ENCODE measurements around the gene RPUSD1.
"Not testable (repeated sequence)": the region's sequence is repeated elsewhere in the genome, so short reads cannot be mapped to it uniquely, and the experiment has no call there.

The RPUSD1 gene

DNA sequence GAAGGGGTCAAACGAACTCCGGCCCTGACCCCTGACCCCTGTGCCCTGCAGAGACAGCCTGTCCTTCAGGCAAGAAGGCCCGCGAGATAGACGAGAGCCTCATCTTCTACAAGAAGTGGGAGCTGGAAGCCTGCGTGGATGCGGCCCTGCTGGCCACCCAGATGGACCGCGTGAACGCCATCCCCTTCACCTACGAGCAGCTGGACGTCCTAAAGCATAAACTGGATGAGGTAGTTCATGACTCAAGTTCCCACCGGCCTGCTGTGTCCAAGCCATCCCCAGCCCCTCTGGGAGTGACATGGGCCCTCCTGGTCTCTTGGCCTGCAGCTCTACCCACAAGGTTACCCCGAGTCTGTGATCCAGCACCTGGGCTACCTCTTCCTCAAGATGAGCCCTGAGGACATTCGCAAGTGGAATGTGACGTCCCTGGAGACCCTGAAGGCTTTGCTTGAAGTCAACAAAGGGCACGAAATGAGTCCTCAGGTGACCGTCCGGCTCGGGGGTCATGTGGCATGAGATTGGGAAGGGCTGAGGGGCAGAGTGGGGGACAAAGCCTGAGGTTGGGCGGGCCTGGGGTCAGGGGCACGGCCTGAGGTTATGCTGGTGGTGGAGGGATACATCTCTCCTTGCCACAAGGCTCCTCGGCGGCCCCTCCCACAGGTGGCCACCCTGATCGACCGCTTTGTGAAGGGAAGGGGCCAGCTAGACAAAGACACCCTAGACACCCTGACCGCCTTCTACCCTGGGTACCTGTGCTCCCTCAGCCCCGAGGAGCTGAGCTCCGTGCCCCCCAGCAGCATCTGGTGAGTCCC is 22.0 kb downstream of the RPUSD1 start:
- no peak for DNase-seq (ENCODE audit: low spot score)

DNA sequence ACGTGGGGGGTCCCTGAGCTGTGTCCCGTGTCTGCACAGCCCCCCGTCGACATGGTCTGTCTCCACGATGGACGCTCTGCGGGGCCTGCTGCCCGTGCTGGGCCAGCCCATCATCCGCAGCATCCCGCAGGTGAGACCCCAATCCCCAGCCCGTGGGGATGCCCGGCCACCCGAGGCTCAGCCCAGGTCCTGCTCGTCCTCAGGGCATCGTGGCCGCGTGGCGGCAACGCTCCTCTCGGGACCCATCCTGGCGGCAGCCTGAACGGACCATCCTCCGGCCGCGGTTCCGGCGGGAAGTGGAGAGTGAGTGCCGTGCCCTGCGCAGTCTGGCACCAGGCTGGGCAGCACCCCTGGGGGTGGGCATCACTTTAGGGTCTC is 22.7 kb downstream of the RPUSD1 start:
- no peak for DNase-seq (ENCODE audit: low spot score)

- no peak for DNase-seq (ENCODE audit: low spot score)
Observed at GRCh38 chr16:764848-765487, 23.2 kb downstream of the RPUSD1 start.

DNA sequence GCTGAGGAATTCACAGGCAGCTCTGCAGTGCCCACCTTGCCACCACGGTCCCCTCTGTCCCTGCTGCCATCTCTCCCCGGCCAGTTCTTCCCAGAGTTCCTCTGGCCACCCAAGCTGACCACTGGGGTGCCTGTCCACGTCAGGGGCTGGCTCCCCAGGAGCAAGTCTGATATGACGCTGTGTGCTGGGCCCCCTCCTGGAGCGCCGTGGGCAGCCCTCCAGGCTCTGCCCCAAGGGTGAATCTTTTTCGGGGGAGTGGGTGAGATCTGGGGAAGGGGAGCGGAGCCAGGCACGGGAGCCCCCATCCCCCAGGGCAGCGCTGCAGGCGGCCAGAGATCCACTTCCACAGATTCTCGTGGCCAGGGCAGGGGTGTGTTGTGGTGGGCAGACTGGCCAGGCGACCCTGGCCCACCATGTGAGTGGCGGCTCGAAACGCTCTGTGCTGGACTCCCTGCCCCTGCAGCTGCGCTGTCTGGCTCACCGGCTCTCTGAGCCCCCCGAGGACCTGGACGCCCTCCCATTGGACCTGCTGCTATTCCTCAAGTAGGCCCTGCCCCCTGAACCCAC is 23.9 kb downstream of the RPUSD1 start:
- DNase-seq (ENCODE audit: low spot score) = no peak

- DNase-seq (ENCODE audit: low spot score) = no peak
Observed at GRCh38 chr16:763369-764183, 24.6 kb downstream of the RPUSD1 start.

DNA sequence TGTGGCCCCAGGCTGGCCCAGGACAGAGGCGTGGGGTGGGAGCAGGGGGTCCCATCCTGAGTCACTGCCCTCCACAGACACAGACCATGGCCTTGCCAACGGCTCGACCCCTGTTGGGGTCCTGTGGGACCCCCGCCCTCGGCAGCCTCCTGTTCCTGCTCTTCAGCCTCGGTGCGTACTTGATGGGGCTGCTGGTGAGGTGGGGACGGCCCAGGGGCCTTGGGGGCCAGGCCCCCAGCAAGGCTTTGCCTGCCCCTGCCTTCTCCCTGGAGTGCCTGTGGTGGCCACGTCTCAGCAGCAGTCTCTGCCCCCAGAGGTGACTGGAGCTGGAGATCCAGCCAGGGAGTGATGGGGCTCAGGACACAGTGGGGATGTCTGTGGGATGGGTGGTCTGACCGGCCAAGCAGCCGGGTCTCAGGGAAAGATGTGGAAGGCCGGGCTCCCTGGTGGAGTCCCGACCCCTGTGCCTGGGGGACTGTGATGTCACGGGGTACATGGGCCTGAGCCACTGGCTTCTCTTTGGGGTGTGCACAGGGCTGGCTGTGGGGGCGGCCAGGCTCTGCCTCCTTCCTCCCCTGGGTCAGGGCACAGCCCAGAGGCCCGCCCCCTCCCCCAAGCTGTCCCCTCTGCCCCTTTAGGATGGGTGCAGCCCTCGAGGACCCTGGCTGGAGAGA is 25.4 kb downstream of the RPUSD1 start:
- no peak for DNase-seq (ENCODE audit: low spot score)

GRCh38 chr16:761625-762513 is 26.3 kb downstream of the RPUSD1 start:
- no peak for DNase-seq (ENCODE audit: low spot score)

GRCh38 chr16:760545-761343 is 27.4 kb downstream of the RPUSD1 start, which contains the start of gene MSLN:
Gene MSLN, plus strand, starts transcription at chr16:760734. Its CDS starts 1,947 bp downstream, at chr16:762681.
- no peak for DNase-seq (ENCODE audit: low spot score)

DNA sequence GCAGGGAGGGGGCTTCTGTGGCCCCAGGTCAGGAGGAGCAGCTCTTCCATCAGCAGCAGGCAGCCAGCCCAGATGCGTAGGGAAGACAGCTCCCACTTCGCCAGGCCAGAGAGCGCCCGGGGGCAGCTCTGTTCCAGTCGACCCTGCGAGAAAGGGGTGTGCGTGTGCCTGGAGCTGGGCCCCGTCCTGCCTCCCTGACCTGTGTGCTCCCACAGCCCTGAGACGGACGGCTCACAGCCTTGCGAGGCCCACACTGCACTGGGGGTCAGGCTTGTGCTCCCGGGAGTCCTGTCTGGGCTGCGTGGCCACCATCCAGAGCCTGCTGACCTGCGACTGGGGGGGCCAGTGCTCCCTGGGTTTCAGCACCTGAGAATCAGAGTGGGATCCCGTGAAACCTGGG is 28.1 kb downstream of the RPUSD1 start:
- DNase-seq (ENCODE audit: low spot score) = no peak

DNA sequence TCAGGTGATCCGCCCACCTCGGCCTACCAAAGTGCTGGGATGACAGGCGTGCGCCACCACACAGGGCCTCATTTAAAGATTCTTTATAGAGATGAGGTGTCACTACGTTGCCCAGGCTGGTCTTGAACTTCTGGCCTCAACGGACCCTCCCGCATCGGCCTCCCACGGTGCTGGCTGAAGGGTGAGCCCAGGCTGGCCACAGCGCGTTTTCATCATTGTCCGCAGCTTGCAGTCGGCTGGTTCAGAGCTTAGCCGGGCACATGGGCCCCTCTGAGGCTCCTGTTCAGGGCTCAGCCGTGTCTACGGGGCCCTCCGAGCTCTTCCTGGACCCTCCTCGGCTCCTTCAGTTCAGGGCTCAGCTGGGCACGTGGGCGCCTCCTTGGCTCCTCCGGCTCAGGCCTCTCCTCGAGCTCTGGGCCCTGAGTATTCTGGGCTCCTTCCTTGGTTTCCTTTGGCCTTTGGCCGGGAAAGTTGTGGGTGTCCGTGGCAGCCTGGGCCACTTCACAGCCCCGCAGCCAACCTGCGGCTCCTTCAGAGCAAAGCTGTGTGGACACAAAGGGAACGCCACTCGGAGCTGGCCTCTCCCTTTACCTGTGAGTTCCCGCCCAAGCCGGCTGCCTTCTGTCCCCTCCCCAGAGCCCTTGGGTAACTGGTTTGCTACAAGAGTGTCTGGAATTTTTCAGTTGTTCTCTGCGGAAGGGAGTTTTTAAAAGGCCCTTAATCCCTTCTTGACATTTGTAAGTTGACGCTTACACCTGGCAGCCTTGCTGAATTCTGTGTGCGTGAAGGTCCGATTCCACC is 28.9 kb downstream of the RPUSD1 start:
- no peak for DNase-seq (ENCODE audit: low spot score)

GRCh38 chr16:756428-756827 is 31.8 kb downstream of the RPUSD1 start:
- no peak for DNase-seq (ENCODE audit: low spot score)

DNA sequence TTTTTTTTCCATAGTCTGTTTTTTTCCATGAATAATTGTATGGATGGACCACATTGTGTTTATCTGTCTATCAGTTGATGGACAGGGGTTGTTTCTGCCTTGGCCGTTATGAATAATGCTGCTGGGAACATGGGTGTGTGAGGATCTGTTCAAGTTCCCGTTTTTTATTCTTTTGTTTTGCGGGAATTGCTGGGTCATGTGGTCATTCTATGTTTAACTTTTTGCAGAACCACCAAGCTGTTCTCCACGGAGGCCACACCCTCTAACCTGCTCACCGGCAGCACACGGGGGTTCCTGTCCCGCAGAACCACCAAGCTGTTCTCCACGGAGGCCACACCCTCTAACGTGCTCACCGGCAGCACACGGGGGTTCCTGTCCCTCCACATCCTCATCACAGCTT is 33.5 kb downstream of the RPUSD1 start:
- DNase-seq (ENCODE audit: low spot score) = no peak

- not testable (repeated sequence) for DNase-seq (ENCODE audit: low spot score)
Observed at GRCh38 chr16:754121-754607, 34.0 kb downstream of the RPUSD1 start.

GRCh38 chr16:752007-752312 is 36.2 kb downstream of the RPUSD1 start:
- no peak for DNase-seq (ENCODE audit: low spot score)

- DNase-seq (ENCODE audit: low spot score) = no peak
Observed at GRCh38 chr16:751152-752006, 36.8 kb downstream of the RPUSD1 start.

DNA sequence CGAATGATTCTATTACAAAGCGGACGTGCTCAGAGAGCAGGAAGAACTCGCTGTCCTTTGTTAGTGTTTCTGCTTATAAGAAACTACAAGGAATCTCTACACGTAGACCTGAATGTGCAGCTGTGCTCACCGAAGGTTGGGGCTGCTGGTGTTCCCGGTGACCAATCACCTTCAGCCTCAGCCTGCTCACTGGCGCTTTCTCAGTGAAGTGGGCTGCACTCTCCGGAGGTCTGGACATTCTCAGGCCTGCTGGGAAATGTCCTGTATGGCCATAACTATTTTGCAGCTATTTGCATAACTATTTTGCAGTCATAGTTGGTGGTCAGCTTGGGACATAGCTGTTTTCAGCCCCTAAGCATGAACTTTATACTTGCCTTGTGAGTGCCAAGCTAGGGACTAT is 37.7 kb downstream of the RPUSD1 start:
- DNase-seq (ENCODE audit: low spot score) = no peak

- no peak for DNase-seq (ENCODE audit: low spot score)
Observed at GRCh38 chr16:749010-749409, 39.2 kb downstream of the RPUSD1 start.
